H1 (cell line): ENCODE results near the gene ADAM19. TPM values are rescaled to one million over a fixed set of nuclear protein-coding genes. Genes with fewer than 3 reads are reported as not detected.

ENCODE experiments used
- SRF ChIP-seq: IDR thresholded peaks from 2 replicates; pipeline ENCODE4 v1.6.1; 2011; ENCODE audit warnings: mild to moderate bottlenecking, low read depth, low read length, moderate library complexity
- polyA plus RNA-seq, 7 experiments: library from polyadenylated mRNA; depleted of rRNA in 3 of 7; stranded (reverse) in 5 of 7; unstranded in 2 of 7; fragments of >200 nt in 5 of 7; fragments of 200-250 nt in 2 of 7; gene quantifications; 1 replicate in 5 of 7; 2 replicates in 1 of 7; 4 replicates in 1 of 7; pipeline versions ENCODE4 v1.2.1 to v1.2.3, GENCODE V29; 2011 to 2013; ENCODE audit warnings: missing spikeins in 2 of 7, mixed read lengths in 2 of 7
- total RNA-seq: library from RNA; stranded (reverse); fragmentation: NEBNext Ultra II Directional; extraction: Animal tissue kit (Norgen Biotek cat#: 25700); gene quantifications from 2 replicates; pipeline ENCODE4 v1.2.1, GENCODE V29; 2021

Gene ADAM19
- total and polyA plus RNA-seq, 2 of the 8 experiments (the other 6 are each of a cell fraction or from before 2014, with no cell fraction given): 6.5 to 22.7 TPM

GRCh38 chr5:157593052-157593757, 17.6 kb upstream of the ADAM19 start (continued):
- no peak for TF ChIP-seq SRF
